ENCODE measurements around the gene LPCAT4.
"Not testable (repeated sequence)": the region's sequence is repeated elsewhere in the genome, so short reads cannot be mapped to it uniquely, and the experiment has no call there.

Gene LPCAT4

DNA sequence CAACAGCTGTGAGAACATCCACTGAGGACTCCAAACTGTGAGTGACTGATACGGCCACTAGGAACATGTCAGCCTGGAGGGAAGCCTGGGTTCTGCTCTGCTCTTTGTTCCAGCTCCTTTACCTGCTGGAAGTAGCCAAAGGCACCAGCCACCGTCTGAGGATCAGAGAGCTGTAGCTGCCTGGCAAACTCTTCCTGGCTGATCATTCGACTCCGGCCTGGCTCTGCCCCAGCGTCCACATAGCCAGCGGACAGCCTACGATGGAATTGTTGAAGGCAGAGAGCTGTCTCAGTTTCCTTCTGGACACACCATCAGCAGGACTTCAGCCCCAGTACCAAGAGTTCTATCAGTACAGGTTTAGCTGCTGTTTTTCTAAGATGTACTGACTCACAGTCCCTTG lies 5.7 kb downstream of the LPCAT4 start:
- DNase-seq, result no peak

DNA sequence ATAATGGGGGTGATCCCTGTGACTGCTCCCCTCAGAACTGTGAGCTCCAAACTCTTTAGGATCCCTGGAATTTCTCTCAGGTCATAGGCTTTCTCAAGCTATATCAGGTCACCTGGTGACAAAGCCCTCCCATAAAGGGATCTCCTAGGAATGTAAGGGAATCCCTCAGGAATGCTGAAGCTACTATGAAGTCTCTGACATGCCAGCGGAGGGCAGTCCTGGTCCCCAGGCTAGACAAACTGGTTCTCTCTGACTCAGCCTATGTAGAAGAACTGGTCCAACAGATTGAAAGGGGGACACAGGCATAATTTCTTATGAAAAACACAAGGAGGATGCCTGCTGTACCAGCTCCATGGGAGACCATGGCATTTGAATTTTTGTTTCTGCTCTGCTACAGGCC lies 6.7 kb downstream of the LPCAT4 start:
- DNase-seq, result no peak

DNA sequence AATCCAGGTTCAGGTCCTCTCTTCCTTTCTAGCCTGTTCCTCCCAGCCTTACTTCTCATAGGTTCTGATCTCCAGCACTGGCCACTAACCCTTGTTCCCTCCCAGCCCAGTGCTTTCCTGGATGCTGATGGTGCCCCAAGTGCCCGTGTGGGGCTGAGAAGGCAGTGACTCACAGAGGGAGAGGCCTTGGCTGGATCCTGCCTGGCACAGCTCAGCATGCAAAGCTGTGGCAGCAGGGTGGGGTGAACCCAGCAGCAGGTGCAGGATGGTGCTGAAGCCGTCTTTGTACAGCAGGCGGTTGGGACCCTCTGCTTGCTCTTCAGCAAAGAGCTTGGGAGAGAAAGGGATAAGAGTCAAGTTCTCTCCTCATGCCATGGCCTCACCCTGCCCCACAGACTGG lies 7.6 kb downstream of the LPCAT4 start:
- DNase-seq, result no peak

DNA sequence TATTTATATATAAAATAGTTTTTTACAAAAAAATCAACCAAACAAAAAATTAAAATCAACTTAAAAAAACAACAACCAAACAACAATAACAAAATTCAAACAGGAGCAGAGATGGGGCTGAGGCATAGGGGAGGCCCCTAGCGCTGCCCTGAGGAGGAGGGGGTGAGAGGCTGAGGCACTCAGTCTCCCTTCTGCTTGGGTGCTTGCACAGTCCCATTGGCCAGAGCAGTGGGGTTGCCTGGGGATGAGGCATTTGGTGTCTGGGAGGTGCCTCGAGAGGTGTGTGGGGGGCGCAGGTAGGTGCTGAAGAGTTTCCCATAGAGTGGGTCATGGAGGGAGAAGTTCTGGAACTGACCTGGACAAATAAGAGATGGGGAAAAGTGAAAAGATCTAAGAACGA lies 8.0 kb downstream of the LPCAT4 start:
- DNase-seq, result no peak

DNA sequence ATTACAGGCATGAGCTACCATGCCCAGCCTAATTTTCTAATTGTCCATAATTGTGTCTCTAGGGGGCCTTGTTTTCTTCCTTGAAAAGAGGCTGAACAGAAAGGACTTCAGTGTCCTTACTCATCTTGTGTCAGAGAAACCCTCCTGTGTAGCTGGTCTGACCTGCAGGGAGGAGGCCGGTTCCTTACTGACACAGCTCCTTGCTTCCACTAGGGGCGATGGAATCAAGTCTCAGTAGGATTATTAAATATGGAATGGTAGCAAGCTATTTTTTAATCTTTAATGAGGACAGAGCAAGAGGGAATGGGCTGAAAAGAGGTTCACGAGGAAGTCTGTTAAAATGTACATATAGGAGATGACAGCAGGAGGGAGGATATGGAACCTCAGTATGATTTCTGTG lies 8.6 kb downstream of the LPCAT4 start:
- DNase-seq, result no peak

DNA sequence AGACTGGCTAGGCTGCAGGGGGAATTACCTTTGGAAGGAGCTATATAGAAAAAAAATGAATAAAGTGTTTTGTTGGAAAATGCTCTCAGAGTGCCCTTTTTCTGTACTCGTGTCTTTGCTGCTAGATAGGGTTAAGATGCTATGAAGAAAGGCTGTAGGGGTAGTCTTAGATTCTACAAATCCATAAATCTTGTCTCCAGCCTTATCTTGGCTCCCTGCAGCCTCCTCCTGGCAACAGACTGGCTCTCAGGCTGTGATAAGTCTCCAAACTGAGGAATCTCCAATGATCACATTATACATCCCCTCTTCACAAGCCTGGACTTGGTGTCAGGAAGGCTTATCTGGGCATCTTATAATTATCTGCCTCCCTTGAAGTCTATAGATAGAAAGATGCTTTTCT lies 9.3 kb downstream of the LPCAT4 start:
- DNase-seq, result no peak

DNA sequence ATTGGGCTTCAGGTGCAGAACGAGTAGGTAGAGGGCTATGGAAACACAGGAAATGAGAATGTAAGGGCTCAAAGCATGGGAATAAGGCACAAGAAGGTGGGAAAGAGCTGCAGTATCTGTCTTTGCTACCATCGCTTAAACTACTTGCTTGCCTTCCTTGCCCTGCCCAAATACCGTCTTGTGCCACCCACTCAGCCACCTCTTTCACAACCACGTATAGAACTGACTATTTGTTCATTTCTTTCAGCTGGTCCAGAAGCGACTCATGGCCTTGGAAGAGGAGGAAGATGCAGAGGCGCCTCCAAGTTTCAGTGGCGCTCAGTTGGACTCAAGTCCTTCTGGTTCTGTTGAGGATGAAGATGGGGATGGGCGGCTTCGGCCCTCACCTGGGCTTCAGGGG lies 11.8 kb downstream of the LPCAT4 start:
- no peak for DNase-seq

DNA sequence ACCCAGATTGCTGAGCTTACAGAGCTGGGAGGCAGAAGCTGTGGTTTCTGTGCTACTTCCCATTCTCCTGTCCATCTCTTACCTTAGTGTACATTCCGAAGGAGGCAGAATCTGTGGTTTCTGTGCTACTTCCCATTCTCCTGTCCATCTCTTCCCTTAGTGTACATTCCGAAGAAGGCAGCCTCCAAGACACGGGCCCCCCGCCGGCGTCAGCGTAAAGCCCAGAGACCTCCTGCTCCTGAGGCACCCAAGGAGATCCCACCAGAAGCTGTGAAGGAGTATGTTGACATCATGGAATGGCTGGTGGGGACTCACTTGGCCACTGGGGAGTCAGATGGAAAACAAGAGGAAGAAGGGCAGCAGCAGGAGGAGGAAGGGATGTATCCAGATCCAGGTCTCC lies 12.7 kb downstream of the LPCAT4 start:
- DNase-seq, result no peak

DNA sequence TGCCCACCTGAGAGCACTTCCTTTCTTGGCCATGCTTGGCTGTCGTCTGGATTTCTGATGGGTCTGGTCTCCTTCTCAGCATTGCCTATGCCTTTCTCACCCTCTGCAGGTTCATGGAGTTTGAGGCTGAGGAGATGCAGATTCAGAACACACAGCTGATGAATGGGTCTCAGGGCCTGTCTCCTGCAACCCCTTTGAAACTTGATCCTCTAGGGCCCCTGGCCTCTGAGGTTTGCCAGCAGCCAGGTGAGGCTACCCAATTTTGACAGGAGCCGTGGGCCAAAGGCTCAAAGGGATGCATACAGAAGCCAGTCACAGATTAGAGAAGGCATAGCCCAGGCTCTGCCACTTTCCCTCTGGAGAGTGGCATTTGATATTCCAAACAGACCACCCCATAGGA lies 13.4 kb downstream of the LPCAT4 start:
- no peak for DNase-seq

DNA sequence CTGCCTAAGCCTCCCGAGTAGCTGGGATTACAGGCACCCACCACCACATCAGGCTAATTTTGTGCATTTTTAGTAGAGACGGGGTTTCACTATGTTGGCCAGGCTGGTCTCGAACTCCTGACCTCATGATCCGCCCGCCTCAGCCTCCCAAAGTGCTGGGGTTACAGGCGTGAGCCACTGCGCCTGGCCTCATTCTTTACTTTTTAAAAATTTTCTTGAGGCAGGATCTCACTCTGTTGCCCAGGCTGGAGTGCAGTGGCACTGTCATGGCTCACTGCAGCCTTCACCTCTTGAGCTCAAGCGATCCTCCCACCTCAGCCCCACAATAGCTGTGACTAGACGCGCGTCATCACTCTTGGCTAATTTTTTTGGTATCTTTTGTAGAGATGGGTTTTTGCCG lies 14.0 kb downstream of the LPCAT4 start:
- DNase-seq, result not testable (repeated sequence)

DNA sequence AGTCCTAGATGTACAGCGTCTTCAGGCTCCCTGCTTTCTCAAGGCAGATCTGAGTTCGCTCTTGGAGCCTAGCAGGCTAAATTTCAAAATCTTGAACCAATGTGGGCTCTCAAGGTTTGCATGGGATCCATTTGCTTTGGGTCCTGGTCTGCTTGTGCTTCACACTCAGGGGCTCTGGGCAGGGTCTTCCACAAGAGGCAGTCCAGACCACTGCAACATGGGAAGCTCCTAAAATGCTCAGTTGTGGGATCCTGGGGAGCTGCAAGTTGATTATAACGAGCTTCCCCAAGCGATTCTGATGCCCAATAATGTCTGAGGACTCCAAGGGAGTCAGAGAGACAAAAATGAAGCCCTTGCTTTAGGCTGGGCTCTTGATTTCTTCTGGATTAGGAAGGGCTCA lies 17.2 kb downstream of the LPCAT4 start:
- DNase-seq, result no peak

DNA sequence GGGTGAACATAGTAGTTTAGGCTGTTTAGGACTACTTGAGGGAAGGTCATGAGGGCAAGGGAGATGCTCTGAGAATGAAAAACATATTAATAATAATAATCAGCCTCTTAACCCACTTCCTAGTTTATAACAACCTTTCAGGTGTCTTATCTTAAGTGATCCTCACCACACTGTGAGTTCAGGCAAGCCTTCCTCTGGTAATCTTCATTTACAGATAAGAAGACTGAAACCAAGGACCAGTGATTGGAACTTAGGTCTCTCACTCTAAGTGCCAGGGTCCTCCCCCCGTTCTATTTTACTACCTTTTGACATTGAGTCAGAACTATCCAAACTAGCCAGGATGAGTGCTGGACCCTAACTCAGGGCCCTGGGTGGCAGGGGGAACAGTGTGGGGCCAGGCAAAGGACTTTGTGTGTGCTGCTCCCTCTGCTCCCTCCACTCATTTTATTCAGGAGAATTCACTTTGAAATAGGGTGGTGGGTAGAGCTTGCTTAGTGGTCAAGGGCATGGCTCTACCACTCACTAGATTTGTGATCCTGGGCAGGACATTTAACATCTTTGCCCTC lies 18.2 kb downstream of the LPCAT4 start:
- DNase-seq, result no peak

DNA sequence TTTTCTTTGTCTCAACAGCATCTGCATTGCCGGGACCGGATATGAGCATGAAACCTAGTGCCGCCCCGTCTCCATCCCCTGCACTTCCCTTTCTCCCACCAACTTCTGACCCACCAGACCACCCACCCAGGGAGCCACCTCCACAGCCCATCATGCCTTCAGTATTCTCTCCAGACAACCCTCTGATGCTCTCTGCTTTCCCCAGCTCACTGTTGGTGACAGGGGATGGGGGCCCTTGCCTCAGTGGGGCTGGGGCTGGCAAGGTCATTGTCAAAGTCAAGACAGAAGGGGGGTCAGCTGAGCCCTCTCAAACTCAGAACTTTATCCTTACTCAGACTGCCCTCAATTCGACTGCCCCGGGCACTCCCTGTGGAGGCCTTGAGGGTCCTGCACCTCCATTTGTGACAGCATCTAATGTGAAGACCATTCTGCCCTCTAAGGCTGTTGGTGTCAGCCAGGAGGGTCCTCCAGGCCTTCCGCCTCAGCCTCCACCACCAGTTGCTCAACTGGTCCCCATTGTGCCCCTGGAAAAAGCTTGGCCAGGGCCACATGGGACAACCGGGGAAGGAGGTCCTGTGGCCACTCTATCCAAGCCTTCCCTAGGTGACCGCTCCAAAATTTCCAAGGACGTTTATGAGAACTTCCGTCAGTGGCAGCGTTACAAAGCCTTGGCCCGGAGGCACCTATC lies 18.9 kb downstream of the LPCAT4 start:
- no peak for DNase-seq

DNA sequence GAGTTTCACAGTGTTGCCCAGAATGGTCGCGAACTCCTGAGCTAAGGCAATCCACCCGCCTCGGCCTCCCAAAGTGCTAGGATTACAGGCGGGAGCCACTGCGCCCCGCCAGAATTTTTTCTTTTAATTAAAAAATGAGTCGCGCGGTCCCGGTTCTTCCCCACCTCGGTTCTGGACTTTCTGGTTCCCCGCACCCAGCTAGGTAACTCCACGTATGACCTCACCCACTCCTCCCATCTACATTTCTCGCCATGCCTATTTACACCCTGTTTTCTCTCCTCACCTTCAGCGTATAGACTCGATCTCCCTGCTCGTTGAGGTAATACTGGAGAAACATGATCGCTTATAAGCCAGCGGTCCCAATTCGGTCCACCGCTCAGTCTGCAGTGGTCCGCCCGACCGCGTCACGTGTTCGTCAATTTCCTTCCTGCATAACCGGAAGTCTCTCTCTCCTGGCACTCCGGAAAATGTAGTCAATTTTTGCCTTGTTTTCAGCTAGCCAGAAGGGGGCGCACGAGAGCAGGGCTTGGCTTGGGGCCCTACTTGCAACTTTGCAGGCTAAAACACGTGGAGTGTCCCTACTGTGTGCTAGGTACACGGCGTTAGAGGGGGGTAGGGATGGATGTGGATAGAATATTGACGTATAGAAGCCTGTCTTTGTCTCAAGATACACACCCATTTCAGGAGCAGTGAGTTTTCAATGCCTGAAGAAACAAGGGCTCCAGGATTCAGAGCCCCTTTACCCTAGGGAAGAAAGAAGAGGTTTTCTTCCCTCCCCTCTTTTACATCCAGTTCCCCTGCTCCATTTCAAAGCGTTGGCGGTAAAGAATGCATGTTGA lies 24.0 kb downstream of the LPCAT4 start, which contains the start of the genes NOP10 and NUTM1:
NOP10 (minus strand) TSS at position 400 of the 839 bp plus-strand sequence; CDS start at position 337, 63 bp downstream.
NUTM1 (plus strand) TSS at position 579 of the 839 bp plus-strand sequence. CDS start 382 bp downstream, outside the sequence.
- peak; percentile 85 to 93 for DNase-seq

DNA sequence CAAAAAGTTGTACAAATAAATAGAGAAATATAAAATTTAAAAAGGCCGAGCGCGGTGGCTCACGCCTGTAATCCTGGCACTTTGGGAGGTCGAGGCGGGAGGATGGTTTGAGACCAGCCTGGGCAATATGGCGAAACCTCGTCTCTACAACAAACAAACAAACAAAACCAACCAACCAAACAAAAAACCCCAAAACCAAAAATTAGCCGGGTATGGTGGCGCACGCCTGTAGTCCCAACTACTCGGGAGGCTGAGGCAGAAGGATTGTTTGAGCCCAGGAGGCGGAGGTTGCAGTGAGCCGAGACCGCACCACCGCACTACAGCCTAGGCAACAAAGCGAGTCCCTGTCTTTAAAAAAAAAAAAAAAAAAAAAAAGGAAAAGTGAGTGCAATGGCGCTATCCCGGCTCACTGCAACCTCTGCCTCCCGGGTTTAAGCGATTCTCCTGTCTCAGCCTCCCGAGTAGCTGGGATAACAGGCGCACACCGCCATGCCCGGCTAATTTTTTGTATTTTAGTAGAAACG lies 24.7 kb downstream of the LPCAT4 start:
- not testable (repeated sequence) for DNase-seq

DNA sequence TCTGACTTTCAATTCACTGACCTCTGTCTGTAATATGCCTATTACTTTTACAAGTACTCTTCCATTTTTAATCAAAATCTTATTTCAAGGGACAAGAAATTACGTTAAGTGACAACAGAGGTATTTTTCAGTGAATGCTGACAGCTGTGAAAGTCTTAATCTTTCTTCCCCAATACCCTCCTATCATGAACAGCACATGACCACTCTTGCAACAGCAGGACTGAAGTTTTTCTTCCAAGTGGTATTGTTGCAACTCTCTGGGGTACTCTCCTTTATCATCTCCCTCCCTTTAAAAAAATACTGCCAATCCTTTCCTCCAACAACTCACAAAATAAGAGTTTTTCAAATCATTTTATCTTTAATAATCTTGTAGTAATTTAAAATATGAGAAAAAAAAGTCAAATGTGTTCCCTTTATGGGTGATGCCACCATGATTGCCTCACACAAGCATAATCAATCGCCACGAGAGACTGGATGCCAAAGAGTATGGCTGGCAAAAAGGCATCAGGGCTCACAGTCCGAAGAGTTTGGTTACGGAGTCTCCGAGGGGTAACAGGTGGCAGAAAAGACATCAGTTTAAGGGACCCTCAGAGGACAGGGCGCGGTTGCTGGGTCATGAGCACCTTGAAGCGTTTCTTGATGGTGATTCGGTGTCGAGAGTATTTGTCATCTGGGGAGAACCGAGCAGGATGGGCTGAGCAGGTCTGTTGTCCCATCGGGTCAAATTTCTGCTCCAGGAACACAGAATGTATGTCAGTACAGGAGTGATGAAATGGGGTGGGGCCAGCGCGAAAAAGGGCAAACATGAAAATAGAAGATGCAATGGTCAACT lies 25.4 kb downstream of the LPCAT4 start:
- no peak for DNase-seq

DNA sequence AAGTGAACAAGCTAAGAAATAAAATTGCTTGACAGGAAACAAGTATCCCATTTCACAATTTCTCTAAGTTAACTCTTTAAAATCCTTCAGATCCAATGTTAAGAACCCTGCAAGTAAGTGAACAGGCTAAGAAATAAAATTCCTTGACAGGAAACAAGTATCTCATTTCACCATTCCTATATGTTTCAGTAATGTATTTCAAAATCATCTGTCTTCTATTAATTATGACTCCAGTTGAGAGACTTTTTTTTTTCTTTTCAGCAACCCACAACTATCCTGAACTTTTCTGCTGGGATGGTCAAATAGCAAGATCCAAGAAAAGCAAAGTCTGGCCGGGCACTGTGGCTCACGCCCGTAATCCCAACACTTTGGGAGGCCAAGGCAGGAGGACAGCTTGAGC lies 27.1 kb downstream of the LPCAT4 start:
- no peak for DNase-seq

DNA sequence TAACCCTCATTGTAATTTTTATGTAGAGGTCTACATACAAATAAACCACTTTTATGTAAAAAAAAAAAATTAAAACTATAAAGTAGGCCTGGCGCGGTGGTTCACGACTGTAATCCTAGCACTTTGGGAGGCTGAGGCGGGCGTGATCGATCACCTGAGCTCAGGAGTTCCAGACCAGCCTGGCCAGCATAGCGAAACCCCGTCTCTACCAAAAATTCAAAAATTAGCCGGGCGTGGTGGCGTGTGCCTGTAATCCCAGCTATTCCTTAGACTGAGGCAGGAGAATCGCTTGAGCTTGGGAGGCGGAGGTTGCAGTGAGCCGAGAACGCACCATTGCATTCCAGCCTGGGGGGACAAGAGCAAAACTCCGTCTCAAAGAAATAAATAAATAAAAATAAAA lies 28.6 kb downstream of the LPCAT4 start:
- no peak for DNase-seq

DNA sequence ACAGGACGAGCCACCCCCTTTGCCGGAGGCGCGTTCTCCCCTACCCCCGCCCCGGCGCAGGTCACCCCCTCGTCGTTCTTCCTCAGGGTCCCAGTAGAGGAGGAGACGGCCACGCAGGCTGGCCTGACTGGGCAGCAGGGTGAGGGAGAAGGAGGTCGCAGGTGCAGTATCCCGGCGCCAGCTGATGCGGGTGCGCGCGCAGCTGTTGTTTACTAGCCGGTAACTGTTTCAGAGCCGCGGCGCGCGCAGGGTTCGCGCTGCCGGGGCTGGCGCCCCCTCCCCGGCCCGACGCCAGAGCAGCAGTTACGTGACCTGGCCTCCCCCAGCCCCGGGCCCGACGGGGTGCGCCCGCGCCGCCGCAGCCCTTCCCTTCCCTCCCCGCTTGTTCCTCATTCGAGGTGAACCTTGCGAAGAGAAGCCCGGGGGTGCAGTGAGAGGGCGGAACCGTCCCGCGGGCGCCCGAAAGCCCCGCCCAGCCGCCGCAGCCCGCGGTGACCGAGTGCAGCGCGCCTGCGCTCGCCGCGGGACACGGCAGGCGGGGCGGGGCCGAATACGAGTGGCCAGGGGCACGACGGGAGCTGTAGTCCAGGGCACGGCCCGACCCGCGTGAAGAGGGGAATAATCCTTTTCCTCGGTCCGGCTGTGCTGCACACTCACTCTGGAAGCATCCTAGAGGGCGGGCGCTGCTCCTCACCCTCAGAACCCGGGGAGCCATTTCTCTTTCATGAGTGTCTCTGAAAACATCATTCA lies 29.3 kb downstream of the LPCAT4 start, which contains the start of gene SLC12A6:
SLC12A6 (minus strand) TSS at position 225 of the 750 bp plus-strand sequence. CDS start 1,101 bp downstream, outside the sequence.
- peak; percentile 86 to 91 for DNase-seq

DNA sequence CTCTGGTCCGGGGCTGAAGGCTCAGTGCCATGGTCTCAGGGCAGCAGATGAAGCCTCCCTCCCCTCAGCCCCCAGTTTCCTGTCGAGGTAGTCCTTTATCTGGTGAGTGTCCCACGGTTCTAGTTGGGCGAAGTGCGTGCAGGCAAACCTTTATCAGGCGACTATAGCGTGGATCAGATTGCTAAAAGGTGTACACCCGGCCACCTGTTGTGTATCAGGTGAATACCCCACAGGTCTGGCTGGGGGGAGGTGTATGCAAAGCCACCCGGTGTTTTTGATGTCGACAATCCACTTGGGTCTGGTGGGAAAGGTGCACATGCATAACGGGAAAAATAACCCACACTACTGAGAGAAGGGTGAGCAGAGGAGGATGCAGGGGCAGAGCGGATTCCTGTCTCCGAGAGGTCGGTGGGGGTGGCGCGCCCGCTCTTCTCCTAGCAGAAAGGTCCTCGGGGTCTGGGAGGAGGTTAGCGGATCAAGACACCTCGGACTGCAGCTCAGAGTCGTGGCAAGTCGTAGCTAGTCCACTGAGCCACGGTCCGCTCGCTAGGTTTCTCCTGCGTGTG lies 29.9 kb downstream of the LPCAT4 start:
- DNase-seq, result peak in 1 of 2 experiments; percentile 39

DNA sequence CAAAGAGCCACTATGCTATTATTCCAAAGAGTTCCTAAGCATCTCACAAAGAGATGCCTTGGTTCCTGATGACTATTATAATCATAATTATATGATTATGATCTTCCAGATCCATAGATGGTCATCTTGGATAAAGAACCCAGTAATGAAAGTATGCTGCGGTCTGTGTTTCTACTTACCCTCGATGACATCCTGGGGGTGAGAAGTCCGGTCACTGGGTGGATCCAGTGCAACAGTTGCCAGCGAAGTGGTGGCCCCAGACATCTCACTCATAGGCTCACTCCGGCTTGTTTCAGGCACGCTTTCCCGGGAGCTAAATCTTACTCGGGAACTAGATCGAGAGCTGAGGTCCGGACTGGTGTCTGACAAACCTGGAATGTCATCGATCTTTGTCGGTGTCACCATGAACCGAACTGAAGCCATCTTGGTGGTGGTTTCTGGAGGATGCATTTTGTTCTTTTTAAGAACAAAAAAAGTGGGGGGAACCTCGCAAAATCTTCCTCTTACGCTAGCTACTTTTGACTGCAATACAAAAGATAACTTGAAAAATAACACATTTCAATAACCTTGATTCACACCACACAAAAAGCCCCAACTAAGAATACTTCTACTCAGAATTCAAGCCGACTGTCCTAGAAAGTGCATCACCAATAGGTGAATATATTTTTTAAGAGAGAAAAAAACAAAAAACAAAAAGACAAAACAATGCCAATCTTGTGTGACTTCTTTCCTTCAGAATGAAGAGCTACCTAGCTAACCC lies 30.6 kb downstream of the LPCAT4 start:
- no peak for DNase-seq
